Lower leg skin (tissue), 3 donors: Measurements from ENCODE around the gene PDIA6.

Experiments
- CTCF ChIP-seq, 3 donors: fragments of 450-650 bp; IDR thresholded peaks; one replicate each; pipeline ENCODE4 v1.5.1; 2016; ENCODE audit warnings: antibody characterized with exemption in 3 of 3, mild to moderate bottlenecking in 3 of 3, moderate library complexity in 2 of 3
- POLR2A ChIP-seq, 2 donors: fragments of 450-650 bp; IDR thresholded peaks; one replicate each; pipeline ENCODE4 v1.6.1; 2016 to 2017; ENCODE audit warnings: antibody characterized with exemption in 2 of 2, mild to moderate bottlenecking in 1 of 2, moderate library complexity in 1 of 2

DNA sequence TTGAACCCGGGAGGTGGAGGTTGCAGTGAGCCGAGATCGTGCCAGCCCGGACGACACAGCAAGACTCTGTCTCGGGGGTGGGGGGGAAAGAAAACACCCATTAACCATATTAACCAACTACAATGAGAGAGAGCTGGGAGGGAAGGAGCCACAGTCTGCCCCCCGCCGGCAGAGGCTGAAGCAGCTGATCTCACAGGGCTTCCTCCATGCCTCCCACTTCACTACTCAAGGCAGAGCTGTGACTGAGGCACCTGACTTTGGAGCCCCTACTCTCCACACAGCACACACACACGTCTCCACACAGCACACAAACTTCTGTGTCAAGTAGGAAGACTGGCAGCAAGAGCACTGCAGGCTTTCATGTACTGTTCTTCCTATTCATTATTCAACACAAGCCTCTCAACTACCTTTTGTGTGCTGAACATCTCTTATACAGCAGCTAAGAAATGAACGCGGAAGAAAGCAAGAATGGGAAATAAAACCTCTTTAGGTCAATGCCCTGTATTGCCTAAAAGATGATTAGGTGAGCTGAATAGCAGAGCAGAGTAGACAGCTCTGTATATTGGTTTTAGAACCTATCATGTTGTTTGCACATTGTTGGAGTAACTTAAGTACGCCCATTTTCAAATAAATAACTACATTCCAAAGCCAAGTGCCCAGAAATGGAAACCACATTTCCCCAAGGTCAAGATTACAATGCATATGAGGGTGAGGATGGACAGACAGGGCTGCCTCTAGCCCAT lies 26.2 kb downstream of the PDIA6 start:
- TF ChIP-seq CTCF (IDR thresholded peaks at IDR 0.05) = no peak
- TF ChIP-seq POLR2A (IDR thresholded peaks at IDR 0.05) = no peak
